Kidney (tissue), 14 donors: ENCODE results near the gene SLC66A2. TPM values are rescaled to one million over a fixed set of nuclear protein-coding genes. Genes with fewer than 3 reads are reported as not detected.

Experiments used
- DNase-seq, 5 donors: peaks; one replicate each; pipeline ENCODE4 v3.0.0-alpha.2; 2013 to 2020
- FAIRE-seq: peaks from 2 replicates; lab custom pipeline; 2012; peaks lifted over from hg19 to GRCh38; lab: Jason Lieb, UNC
- H3K27ac ChIP-seq, 2 donors: one replicate each; pipeline ENCODE4 v1.7.0; 2013; ENCODE audit warnings: low read depth in 2 of 2, low read length in 2 of 2, inconsistent platforms in 1 of 2
- H3K27me3 ChIP-seq: one replicate; pipeline ENCODE4 v1.7.1; 2013; ENCODE audit warnings: low read length, inconsistent platforms; ENCODE audit not compliant: control insufficient read depth, insufficient read depth
- H3K36me3 ChIP-seq, 3 donors: one replicate each; pipeline versions ENCODE4 v1.7.0 to v1.7.1; 2013; ENCODE audit warnings: low read length in 3 of 3, control low read depth in 1 of 3, inconsistent platforms in 1 of 3; ENCODE audit not compliant: insufficient read depth in 3 of 3, control insufficient read depth in 2 of 3
- H3K4me1 ChIP-seq, 3 donors: one replicate each; pipeline versions ENCODE4 v1.7.0 to v1.7.1; 2013; ENCODE audit warnings: low read length in 3 of 3, inconsistent platforms in 1 of 3, low read depth in 1 of 3; ENCODE audit not compliant: control insufficient read depth in 2 of 3, insufficient read depth in 2 of 3
- H3K4me3 ChIP-seq, 3 donors: one replicate each; pipeline versions ENCODE4 v1.7.0 to v1.8.1; 2013; ENCODE audit warnings: low read length in 3 of 3, control low read depth in 1 of 3, inconsistent platforms in 1 of 3
- H3K9ac ChIP-seq, 3 donors: one replicate each; pipeline versions ENCODE4 v1.7.0 to v1.7.1; 2013; ENCODE audit warnings: low read length in 3 of 3, control low read depth in 1 of 3, inconsistent platforms in 1 of 3
- H3K9me3 ChIP-seq, 3 donors: one replicate each; pipeline versions ENCODE4 v1.7.0 to v1.7.1; 2013; ENCODE audit warnings: low read length in 3 of 3, control low read depth in 1 of 3, inconsistent platforms in 1 of 3; ENCODE audit not compliant: control insufficient read depth in 2 of 3, insufficient read depth in 1 of 3
- intact Hi-C: fragments of 100-400 bp; cut with DNase I; formaldehyde crosslinking; loops from one replicate; pipeline ENCODE4 v1.11.1; 2022
- polyA plus RNA-seq: library from polyadenylated mRNA; stranded (reverse); fragments of 350-450 nt; fragmentation: Illumina TruSeq; extraction: RNeasy Lipid Tissue Mini Kit (QIAGEN cat#74804); gene quantifications from one replicate; pipeline ENCODE4 v1.2.3, GENCODE V29; 2014; ENCODE audit warnings: low read depth, low replicate concordance; ENCODE audit not compliant: insufficient read depth
- total RNA-seq: library from RNA; stranded (reverse); fragmentation: NEBNext Ultra II Directional; extraction: Animal tissue kit (Norgen Biotek cat#: 25700); gene quantifications from one replicate; pipeline ENCODE4 v1.2.1, GENCODE V29; 2021
- TF ChIP-seq, protein P1 (sequence below): IDR thresholded peaks from 3 replicates; pipeline ENCODE4 v1.5.1; 2012; ENCODE audit warnings: mild to moderate bottlenecking, moderate library complexity, borderline replicate concordance; ENCODE audit not compliant: insufficient read depth; ENCODE audit errors: extremely low read depth
- donor health status: control.
- donor health status: control.
- donor health status: control.
- donor health status: control.
- donor health status: control.
- donor health status: DM: yes; HTN: yes; CAD: no.
- donor health status: Normal renal cell carcinoma (clear cell type).

Gene SLC66A2
- total and polyA plus RNA-seq, 2 donors from 2014 or later: 41.9 to 45.5 TPM

DNA sequence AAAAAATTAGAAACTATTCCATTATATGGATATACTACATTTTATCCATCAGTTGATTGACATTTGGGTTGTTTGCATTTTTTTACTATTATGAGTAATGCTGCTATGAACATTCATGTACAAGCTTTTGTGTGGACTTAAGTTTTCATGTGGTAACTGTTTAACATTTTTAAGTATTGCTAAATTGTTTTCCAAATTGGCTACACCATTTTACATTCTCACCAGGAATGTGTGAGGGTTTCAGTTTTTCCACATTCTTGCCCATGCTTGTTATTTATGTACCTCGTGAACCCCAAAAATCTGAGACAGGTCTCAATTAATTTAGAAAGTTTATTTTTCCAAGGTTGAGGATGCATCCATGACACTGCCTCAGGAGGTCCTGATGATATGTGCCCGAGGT lies 40.0 kb upstream of the SLC66A2 start:
- peak; percentile 50 for FAIRE-seq
- no peak overlapping the region for H3K9ac ChIP-seq
- TF ChIP-seq, protein P1, sequence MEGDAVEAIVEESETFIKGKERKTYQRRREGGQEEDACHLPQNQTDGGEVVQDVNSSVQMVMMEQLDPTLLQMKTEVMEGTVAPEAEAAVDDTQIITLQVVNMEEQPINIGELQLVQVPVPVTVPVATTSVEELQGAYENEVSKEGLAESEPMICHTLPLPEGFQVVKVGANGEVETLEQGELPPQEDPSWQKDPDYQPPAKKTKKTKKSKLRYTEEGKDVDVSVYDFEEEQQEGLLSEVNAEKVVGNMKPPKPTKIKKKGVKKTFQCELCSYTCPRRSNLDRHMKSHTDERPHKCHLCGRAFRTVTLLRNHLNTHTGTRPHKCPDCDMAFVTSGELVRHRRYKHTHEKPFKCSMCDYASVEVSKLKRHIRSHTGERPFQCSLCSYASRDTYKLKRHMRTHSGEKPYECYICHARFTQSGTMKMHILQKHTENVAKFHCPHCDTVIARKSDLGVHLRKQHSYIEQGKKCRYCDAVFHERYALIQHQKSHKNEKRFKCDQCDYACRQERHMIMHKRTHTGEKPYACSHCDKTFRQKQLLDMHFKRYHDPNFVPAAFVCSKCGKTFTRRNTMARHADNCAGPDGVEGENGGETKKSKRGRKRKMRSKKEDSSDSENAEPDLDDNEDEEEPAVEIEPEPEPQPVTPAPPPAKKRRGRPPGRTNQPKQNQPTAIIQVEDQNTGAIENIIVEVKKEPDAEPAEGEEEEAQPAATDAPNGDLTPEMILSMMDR: no peak
- no peak overlapping the region for H3K4me3 ChIP-seq
- H3K27me3 ChIP-seq: no peaks in the 10 kb centered on the region
- intact Hi-C loops: no loop called here
- no peaks in the 10 kb centered on the region for H3K9me3 ChIP-seq
- no peak overlapping the region for H3K27ac ChIP-seq
- no peak for DNase-seq
- H3K36me3 ChIP-seq: no peaks in the 10 kb centered on the region
- peaks cover 0 to 6% (median 0%) of the 10 kb centered on the region in 3 donors for H3K4me1 ChIP-seq

GRCh38 chr18:79989195-79989497 lies 37.7 kb upstream of the SLC66A2 start:
- DNase-seq (no peak), FAIRE-seq (no peak)
- peak overlapping the region in 1 of 3 donors; percentile 85 for H3K9ac ChIP-seq
- H3K27ac ChIP-seq: peak overlapping the region; percentile 96 to 97
- TF ChIP-seq, protein P1: no peak
- H3K4me1 ChIP-seq: peaks cover 0 to 7% (median 0%) of the 10 kb centered on the region in 3 donors
- no peaks in the 10 kb centered on the region for H3K27me3 ChIP-seq
- intact Hi-C loops: no loop called here
- peaks cover 0 to 3% (median 0%) of the 10 kb centered on the region in 3 donors for H3K36me3 ChIP-seq
- peak overlapping the region in 2 of 3 donors; percentile 87 to 88 for H3K4me3 ChIP-seq
- H3K9me3 ChIP-seq: no peaks in the 10 kb centered on the region

DNA sequence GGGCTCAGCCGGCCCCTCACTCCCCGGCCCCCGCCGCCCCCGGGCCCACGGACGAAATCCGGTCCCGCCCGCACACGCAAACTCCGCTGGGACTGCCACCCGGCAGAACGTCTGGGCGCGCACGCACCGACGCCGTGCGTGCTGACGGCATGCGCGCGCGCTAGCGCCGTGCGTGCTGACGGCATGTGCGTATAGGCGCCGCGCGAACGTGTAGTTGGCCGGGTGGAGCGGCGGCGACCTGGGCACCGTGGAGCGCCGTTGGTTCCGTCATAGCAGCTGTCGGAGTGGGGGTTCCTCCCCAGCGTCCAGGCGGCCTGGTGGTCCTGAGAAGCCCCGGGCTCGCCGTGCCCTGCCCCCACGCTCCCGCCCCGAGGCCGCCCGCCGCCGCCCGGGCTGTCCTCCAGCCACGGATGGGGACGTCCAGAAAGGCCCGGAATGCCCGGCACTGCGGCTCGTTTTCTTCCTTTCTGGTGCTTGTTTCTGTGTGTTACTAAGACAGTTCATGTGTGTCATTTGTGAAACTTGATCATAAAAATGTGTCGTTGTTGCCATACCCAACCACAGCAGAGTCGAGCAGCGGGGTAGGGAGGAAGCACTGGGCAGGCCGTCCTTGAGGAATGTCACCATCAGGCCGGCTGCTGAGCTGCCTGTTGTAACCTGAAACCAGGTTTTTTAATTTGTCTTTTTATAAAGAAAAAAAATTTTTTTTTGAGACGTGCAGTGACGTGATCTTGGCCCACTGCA lies 37.2 kb upstream of the SLC66A2 start, which contains the start of gene TXNL4A:
TXNL4A (minus strand) TSS at position 113 of the 744 bp plus-strand sequence. CDS start 171 bp downstream, outside the sequence.
- DNase-seq: peak; percentile 86 to 95 (median 91)
- TF ChIP-seq, protein P1: no peak
- Histone ChIP-seq H3K27me3 (no peaks in the 10 kb centered on the region), H3K9me3 (no peaks in the 10 kb centered on the region), H3K36me3 (peaks cover 0 to 3% (median 0%) of the 10 kb centered on the region in 3 donors), H3K9ac (peak within 1 kb of the TSS; percentile 44 to 85 (median 81)), H3K4me1 (peaks cover 0 to 7% (median 2%) of the 10 kb centered on the region in 3 donors), H3K4me3 (peak within 1 kb of the TSS; percentile 87 to 88 (median 88)), H3K27ac (peak within 1 kb of the TSS; percentile 96 to 97)
- intact Hi-C loops: no loop called here
- no peak for FAIRE-seq
